H9 (cell line): ENCODE measurements around the gene IQCM. TPM values are rescaled to one million over a fixed set of nuclear protein-coding genes. Genes with fewer than 3 reads are reported as not detected.

Experiments used
- DNase-seq: peaks from one replicate; pipeline ENCODE4 v3.0.0-alpha.2; 2017
- H2AFZ ChIP-seq: one replicate; pipeline ENCODE4 v1.6.1; 2013; ENCODE audit warnings: mild to moderate bottlenecking, low read length, control low read depth, moderate library complexity
- H2AK5ac ChIP-seq: 2 replicates; pipeline ENCODE4 v1.6.1; 2013; ENCODE audit warnings: low read length, control low read depth, mixed read lengths; ENCODE audit not compliant: insufficient read length
- H2BK120ac ChIP-seq: one replicate; pipeline ENCODE4 v1.6.1; 2013; ENCODE audit warnings: low read depth, mild to moderate bottlenecking, low read length, control low read depth, inconsistent platforms; ENCODE audit not compliant: poor library complexity, severe bottlenecking
- H2BK12ac ChIP-seq: 2 replicates; pipeline ENCODE4 v1.6.1; 2013; ENCODE audit warnings: low read length, control low read depth, mixed read lengths, low read depth; ENCODE audit not compliant: insufficient read length
- H2BK15ac ChIP-seq: 2 replicates; pipeline ENCODE4 v1.6.1; 2013; ENCODE audit warnings: low read depth, low read length, control low read depth
- H2BK20ac ChIP-seq: one replicate; pipeline ENCODE4 v1.6.1; 2013; ENCODE audit warnings: low read depth, mild to moderate bottlenecking, low read length, control low read depth, inconsistent platforms; ENCODE audit not compliant: poor library complexity, severe bottlenecking
- H2BK5ac ChIP-seq: 2 replicates; pipeline ENCODE4 v1.6.1; 2013; ENCODE audit warnings: low read length, control low read depth, mixed read lengths; ENCODE audit not compliant: insufficient read length
- H3K14ac ChIP-seq: 2 replicates; pipeline ENCODE4 v1.6.1; 2013; ENCODE audit warnings: low read length, control low read depth; ENCODE audit not compliant: insufficient read depth
- H3K18ac ChIP-seq: 2 replicates; pipeline ENCODE4 v1.6.1; 2013; ENCODE audit warnings: low read depth, mild to moderate bottlenecking, mixed read lengths, low read length, control low read depth; ENCODE audit not compliant: insufficient read length
- H3K23ac ChIP-seq: 2 replicates; pipeline ENCODE4 v1.6.1; 2013; ENCODE audit warnings: low read length, control low read depth, mixed read lengths, low read depth; ENCODE audit not compliant: insufficient read length
- H3K23me2 ChIP-seq: 2 replicates; pipeline ENCODE4 v1.6.1; 2013; ENCODE audit warnings: low read depth, mild to moderate bottlenecking, mixed read lengths, low read length, control low read depth; ENCODE audit not compliant: insufficient read length, poor library complexity, severe bottlenecking
- H3K27ac ChIP-seq: 2 replicates; pipeline ENCODE4 v1.5.1; 2013; ENCODE audit warnings: low read length, control low read depth, mixed read lengths, low read depth; ENCODE audit not compliant: insufficient read length
- H3K27me3 ChIP-seq: 2 replicates; pipeline ENCODE4 v1.6.1; 2013; ENCODE audit warnings: low read length, control low read depth, inconsistent platforms; ENCODE audit not compliant: insufficient read depth
- H3K4ac ChIP-seq: 2 replicates; pipeline ENCODE4 v1.6.1; 2013; ENCODE audit warnings: low read depth, mild to moderate bottlenecking, control low read depth, inconsistent platforms, low read length, moderate library complexity
- H3K4me1 ChIP-seq: 2 replicates; pipeline ENCODE4 v1.6.1; 2013; ENCODE audit warnings: low read length, control low read depth, inconsistent platforms; ENCODE audit not compliant: insufficient read depth
- H3K4me2 ChIP-seq: 2 replicates; pipeline ENCODE4 v1.6.1; 2013; ENCODE audit warnings: low read length, control low read depth, mixed read lengths; ENCODE audit not compliant: insufficient read length, insufficient read depth
- H3K56ac ChIP-seq: 2 replicates; pipeline ENCODE4 v1.6.1; 2013; ENCODE audit warnings: low read depth, mild to moderate bottlenecking, mixed read lengths, low read length, control low read depth; ENCODE audit not compliant: insufficient read length
- H3K79me1 ChIP-seq: 2 replicates; pipeline ENCODE4 v1.6.1; 2013; ENCODE audit warnings: low read depth, mild to moderate bottlenecking, moderate library complexity, low read length, control low read depth, inconsistent platforms; ENCODE audit not compliant: insufficient read depth, poor library complexity, severe bottlenecking
- H3K79me2 ChIP-seq: 2 replicates; pipeline ENCODE4 v1.6.1; 2013; ENCODE audit warnings: low read length, control low read depth, inconsistent platforms; ENCODE audit not compliant: insufficient read depth
- H3K9ac ChIP-seq: 2 replicates; pipeline ENCODE4 v1.6.1; 2013; ENCODE audit warnings: low read length, control low read depth, mixed read lengths; ENCODE audit not compliant: insufficient read length; ENCODE audit errors: extremely low read depth
- H3K9me3 ChIP-seq: one replicate; pipeline ENCODE4 v1.6.1; 2013; ENCODE audit warnings: low read depth, low read length, inconsistent platforms; ENCODE audit not compliant: control insufficient read depth
- H3T11ph ChIP-seq: one replicate; pipeline ENCODE4 v1.6.1; 2013; ENCODE audit warnings: mild to moderate bottlenecking, low read length, control low read depth, inconsistent platforms
- H4K20me1 ChIP-seq: one replicate; pipeline ENCODE4 v1.6.1; 2013; ENCODE audit not compliant: control insufficient read depth, insufficient read length, insufficient read depth
- H4K5ac ChIP-seq: 2 replicates; pipeline ENCODE4 v1.6.1; 2013; ENCODE audit warnings: low read depth, mild to moderate bottlenecking, mixed read lengths, low read length, control low read depth; ENCODE audit not compliant: insufficient read length
- H4K8ac ChIP-seq: replicated peaks from 2 replicates; pipeline ENCODE4 v1.6.1; 2013; ENCODE audit warnings: low read length, control low read depth, mixed read lengths, low read depth; ENCODE audit not compliant: insufficient read length
- H4K91ac ChIP-seq: 2 replicates; pipeline ENCODE4 v1.6.1; 2013; ENCODE audit warnings: low read depth, mild to moderate bottlenecking, moderate library complexity, mixed read lengths, low read length, control low read depth; ENCODE audit not compliant: insufficient read length
- H3K27ac Mint-ChIP-seq, 3 experiments: 2 replicates in 2 of 3; 3 replicates in 1 of 3; pipeline ENCODE4 v1.8.0; 2020 to 2021; ENCODE audit warnings: mixed read lengths in 3 of 3, mild to moderate bottlenecking in 1 of 3, moderate library complexity in 1 of 3
- H3K27me3 Mint-ChIP-seq: 2 replicates; pipeline ENCODE4 v1.8.0; 2021; ENCODE audit warnings: low read depth, mild to moderate bottlenecking, moderate library complexity, mixed read lengths
- H3K36me3 Mint-ChIP-seq, 3 experiments: 2 replicates in 2 of 3; 3 replicates in 1 of 3; pipeline ENCODE4 v1.8.0; 2020 to 2021; ENCODE audit warnings: low read depth in 3 of 3, mixed read lengths in 3 of 3; ENCODE audit not compliant: insufficient read depth in 1 of 3
- H3K4me1 Mint-ChIP-seq, 2 experiments: 2 replicates each; pipeline ENCODE4 v1.8.0; 2020; ENCODE audit warnings: mixed read lengths in 2 of 2
- H3K4me3 Mint-ChIP-seq, 2 experiments: 2 replicates in 1 of 2; 3 replicates in 1 of 2; pipeline ENCODE4 v1.8.0; 2020 to 2021; ENCODE audit warnings: mild to moderate bottlenecking in 2 of 2, mixed read lengths in 2 of 2, moderate library complexity in 1 of 2
- H3K9me3 Mint-ChIP-seq, 2 experiments: 2 replicates in 1 of 2; 3 replicates in 1 of 2; pipeline ENCODE4 v1.8.0; 2020; ENCODE audit warnings: mild to moderate bottlenecking in 2 of 2, mixed read lengths in 2 of 2, moderate library complexity in 1 of 2
- total RNA-seq: library from RNA; stranded (reverse); gene quantifications from 2 replicates; pipeline ENCODE4 v1.2.1, GENCODE V29; 2021
- TF ChIP-seq, protein P1 (sequence below): fragments of 200-600 bp; sonication (generic); conservative IDR thresholded peaks from 3 replicates; pipeline ENCODE4 v1.8.0; 2021; ENCODE audit warnings: antibody characterized with exemption, mild to moderate bottlenecking

The IQCM gene
- total RNA-seq, 1 experiment from 2014 or later: 0.15 TPM

- Histone ChIP-seq H4K8ac (no peak overlapping the region), H2BK5ac (no peak overlapping the region), H3K4ac (no peak overlapping the region), H4K5ac (no peak overlapping the region), H3K9me3 (no peaks in the 10 kb centered on the region), H2AK5ac (no peak overlapping the region), H4K20me1 (no peaks in the 10 kb centered on the region), H3K4me1 (no peaks in the 10 kb centered on the region), H2BK20ac (no peak overlapping the region), H4K91ac (no peak overlapping the region), H3K27ac (no peak overlapping the region), H3K56ac (no peak overlapping the region), H2AFZ (no peak overlapping the region), H3K23me2 (no peaks in the 10 kb centered on the region), H2BK12ac (no peak overlapping the region), H3K9ac (no peak overlapping the region), H3K14ac (no peak overlapping the region), H3T11ph (no peak overlapping the region), H3K4me2 (no peak overlapping the region), H3K23ac (no peak overlapping the region), H2BK120ac (no peak overlapping the region), H3K79me2 (no peaks in the 10 kb centered on the region), H2BK15ac (no peak overlapping the region), H3K27me3 (no peaks in the 10 kb centered on the region), H3K79me1 (no peaks in the 10 kb centered on the region), H3K18ac (no peak overlapping the region)
- Mint-ChIP-seq H3K27me3 (no peaks in the 10 kb centered on the region), H3K9me3 (no peaks in the 10 kb centered on the region; a peak in 1 of 5 replicates), H3K36me3 (no peaks in the 10 kb centered on the region), H3K4me3 (no peak overlapping the region), H3K27ac (no peak overlapping the region), H3K4me1 (peaks cover 4 to 6% of the 10 kb centered on the region in 2 experiments)
- TF ChIP-seq, protein P1, sequence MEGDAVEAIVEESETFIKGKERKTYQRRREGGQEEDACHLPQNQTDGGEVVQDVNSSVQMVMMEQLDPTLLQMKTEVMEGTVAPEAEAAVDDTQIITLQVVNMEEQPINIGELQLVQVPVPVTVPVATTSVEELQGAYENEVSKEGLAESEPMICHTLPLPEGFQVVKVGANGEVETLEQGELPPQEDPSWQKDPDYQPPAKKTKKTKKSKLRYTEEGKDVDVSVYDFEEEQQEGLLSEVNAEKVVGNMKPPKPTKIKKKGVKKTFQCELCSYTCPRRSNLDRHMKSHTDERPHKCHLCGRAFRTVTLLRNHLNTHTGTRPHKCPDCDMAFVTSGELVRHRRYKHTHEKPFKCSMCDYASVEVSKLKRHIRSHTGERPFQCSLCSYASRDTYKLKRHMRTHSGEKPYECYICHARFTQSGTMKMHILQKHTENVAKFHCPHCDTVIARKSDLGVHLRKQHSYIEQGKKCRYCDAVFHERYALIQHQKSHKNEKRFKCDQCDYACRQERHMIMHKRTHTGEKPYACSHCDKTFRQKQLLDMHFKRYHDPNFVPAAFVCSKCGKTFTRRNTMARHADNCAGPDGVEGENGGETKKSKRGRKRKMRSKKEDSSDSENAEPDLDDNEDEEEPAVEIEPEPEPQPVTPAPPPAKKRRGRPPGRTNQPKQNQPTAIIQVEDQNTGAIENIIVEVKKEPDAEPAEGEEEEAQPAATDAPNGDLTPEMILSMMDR: no peak
- no peak for DNase-seq
Observed at GRCh38 chr4:149709640-149710039, 106.0 kb downstream of the IQCM start.
